ENCODE results near the gene ARMC5. TPM values are rescaled to one million over a fixed set of nuclear protein-coding genes. Genes with fewer than 3 reads are reported as not detected.
"Not testable (repeated sequence)": the region's sequence is repeated elsewhere in the genome, so short reads cannot be mapped to it uniquely, and the experiment has no call there.

The ARMC5 gene
- total RNA-seq, 4 donors from 2014 or later, result 5.4 to 13.4 (median 9.9) TPM

- 92% methylated on average over 5 of the region's 5 CpGs for WGBS
- TF ChIP-seq CTCF (IDR thresholded peaks at IDR 0.05), result no peak
- TF ChIP-seq EP300 (IDR thresholded peaks at IDR 0.05), result no peak
- TF ChIP-seq POLR2AphosphoS5 (IDR thresholded peaks at IDR 0.05), result no peak
- no peak for TF ChIP-seq POLR2A (IDR thresholded peaks at IDR 0.05; ENCODE audit: low read depth)
- intact Hi-C loops (cut with DNase I), result no loop called here
- H3K36me3 ChIP-seq, result no peaks in the 10 kb centered on the region
- peaks cover 0 to 6% (median 0%) of the 10 kb centered on the region in 4 donors for H3K9me3 ChIP-seq
- no peak overlapping the region for H3K4me3 ChIP-seq
- no peaks in the 10 kb centered on the region for H3K4me1 ChIP-seq
- no peak for DNase-seq (ENCODE audit: extremely low spot score)
- no peak overlapping the region for H3K27ac ChIP-seq (replicated peaks in 1 of 4)
- peaks cover 0 to 36% (median 0%) of the 10 kb centered on the region in 4 donors for H3K27me3 ChIP-seq
These were observed 45.9 kb upstream of the ARMC5 start for GRCh38 chr16:31413381-31413780.

GRCh38 chr16:31413943-31414342 lies 45.4 kb upstream of the ARMC5 start:
- Histone ChIP-seq H3K9me3 (peaks cover 0 to 6% (median 0%) of the 10 kb centered on the region in 4 donors), H3K27me3 (peaks cover 0 to 35% (median 0%) of the 10 kb centered on the region in 4 donors), H3K27ac (replicated peaks in 1 of 4) (no peak overlapping the region), H3K4me1 (no peaks in the 10 kb centered on the region), H3K4me3 (no peak overlapping the region), H3K36me3 (no peaks in the 10 kb centered on the region)
- WGBS, result 92% methylated on average over 4 of the region's 4 CpGs
- no peak for DNase-seq (ENCODE audit: extremely low spot score)
- intact Hi-C loops (cut with DNase I), result no loop called here
- TF ChIP-seq POLR2A (IDR thresholded peaks at IDR 0.05; ENCODE audit: low read depth) (no peak), CTCF (IDR thresholded peaks at IDR 0.05) (no peak), POLR2AphosphoS5 (IDR thresholded peaks at IDR 0.05) (no peak), EP300 (IDR thresholded peaks at IDR 0.05) (no peak)

GRCh38 chr16:31414706-31415105 lies 44.6 kb upstream of the ARMC5 start:
- Histone ChIP-seq H3K27ac (replicated peaks in 1 of 4) (no peak overlapping the region), H3K4me1 (no peaks in the 10 kb centered on the region), H3K4me3 (no peak overlapping the region), H3K9me3 (peaks cover 0 to 6% (median 0%) of the 10 kb centered on the region in 4 donors), H3K27me3 (peaks cover 0 to 35% (median 0%) of the 10 kb centered on the region in 4 donors), H3K36me3 (no peaks in the 10 kb centered on the region)
- intact Hi-C loops (cut with DNase I), result no loop called here
- TF ChIP-seq POLR2A (IDR thresholded peaks at IDR 0.05; ENCODE audit: low read depth) (no peak), POLR2AphosphoS5 (IDR thresholded peaks at IDR 0.05) (no peak), EP300 (IDR thresholded peaks at IDR 0.05) (no peak), CTCF (IDR thresholded peaks at IDR 0.05) (no peak)
- 72% methylated on average over 4 of the region's 4 CpGs for WGBS
- DNase-seq (ENCODE audit: extremely low spot score), result no peak

GRCh38 chr16:31416371-31416770 lies 42.9 kb upstream of the ARMC5 start:
- Histone ChIP-seq H3K27ac (replicated peaks in 1 of 4) (no peak overlapping the region), H3K9me3 (peaks cover 0 to 6% (median 0%) of the 10 kb centered on the region in 4 donors), H3K4me1 (no peaks in the 10 kb centered on the region), H3K27me3 (peaks cover 0 to 24% (median 0%) of the 10 kb centered on the region in 4 donors), H3K4me3 (no peak overlapping the region), H3K36me3 (no peaks in the 10 kb centered on the region)
- 82% methylated on average over 11 of the region's 11 CpGs for WGBS
- intact Hi-C loops (cut with DNase I), result no loop called here
- DNase-seq (ENCODE audit: extremely low spot score), result no peak
- no peak for TF ChIP-seq POLR2A (IDR thresholded peaks at IDR 0.05; ENCODE audit: low read depth)
- TF ChIP-seq CTCF (IDR thresholded peaks at IDR 0.05), result no peak
- no peak for TF ChIP-seq POLR2AphosphoS5 (IDR thresholded peaks at IDR 0.05)
- TF ChIP-seq EP300 (IDR thresholded peaks at IDR 0.05), result no peak

- H3K36me3 ChIP-seq; H3K27ac ChIP-seq (replicated peaks in 1 of 4); H3K9me3 ChIP-seq; DNase-seq (ENCODE audit: extremely low spot score); intact Hi-C loops (cut with DNase I); H3K4me1 ChIP-seq; H3K4me3 ChIP-seq: not testable (repeated sequence)
- WGBS, result 84% methylated on average over 2 of the region's 2 CpGs
- peaks cover 0 to 31% (median 0%) of the 10 kb centered on the region in 4 donors for H3K27me3 ChIP-seq
These were observed 42.3 kb upstream of the ARMC5 start for GRCh38 chr16:31417036-31417435.

Measured in esophagus muscularis mucosa (tissue), 4 donors.